NCI-H774 (cell line): ENCODE measurements around the gene CAVIN3.

Experiments
- DNase-seq: peaks from one replicate; lab custom pipeline; 2025; lab: John Stamatoyannopoulos, UW

CAVIN3 gene

GRCh38 chr11:6269994-6270393 is 50.3 kb downstream of the CAVIN3 start:
- DNase-seq = no peak
